Esophagus (tissue), 2 donors: ENCODE measurements around the gene TRIM32. TPM values are rescaled to one million over a fixed set of nuclear protein-coding genes. Genes with fewer than 3 reads are reported as not detected.

Experiments
- H3K27ac ChIP-seq, 2 donors: one replicate each; pipeline ENCODE4 v1.5.1; 2013; ENCODE audit warnings: low read depth in 2 of 2, mild to moderate bottlenecking in 2 of 2, inconsistent platforms in 1 of 2, low read length in 1 of 2, moderate library complexity in 1 of 2
- H3K27me3 ChIP-seq, 2 donors: one replicate each; pipeline ENCODE4 v1.6.1; 2013; ENCODE audit warnings: low read length in 2 of 2, control low read depth in 1 of 2, mild to moderate bottlenecking in 1 of 2; ENCODE audit not compliant: insufficient read depth in 2 of 2, control insufficient read depth in 1 of 2
- H3K36me3 ChIP-seq, 2 donors: one replicate each; pipeline ENCODE4 v1.6.1; 2013; ENCODE audit warnings: low read length in 1 of 2; ENCODE audit not compliant: control insufficient read depth in 2 of 2, insufficient read depth in 2 of 2
- H3K4me1 ChIP-seq, 2 donors: one replicate each; pipeline ENCODE4 v1.6.1; 2013; ENCODE audit warnings: low read length in 1 of 2; ENCODE audit not compliant: control insufficient read depth in 2 of 2, insufficient read depth in 2 of 2
- H3K4me3 ChIP-seq, 2 donors: one replicate each; pipeline ENCODE4 v1.5.1; 2013; ENCODE audit warnings: low read length in 2 of 2, mild to moderate bottlenecking in 2 of 2, low read depth in 1 of 2, moderate library complexity in 1 of 2
- H3K9me3 ChIP-seq, 2 donors: one replicate each; pipeline ENCODE4 v1.6.1; 2013; ENCODE audit warnings: mild to moderate bottlenecking in 2 of 2, low read depth in 1 of 2, low read length in 1 of 2, moderate library complexity in 1 of 2; ENCODE audit not compliant: control insufficient read depth in 2 of 2, insufficient read depth in 1 of 2
- WGBS, 2 donors: extraction: QIAGEN DNeasy Blood & Tissue Kit; methylation state at CpG; one replicate each; pipeline ENCODE4 v1.1.7; 2013; 5-methylcytosine and 5-hydroxymethylcytosine counted together
- polyA plus RNA-seq, 2 donors: library from polyadenylated mRNA; stranded (reverse); fragments of 200-250 nt; gene quantifications; one replicate each; pipeline ENCODE4 v1.2.3, GENCODE V29; 2013
- donor health status: healthy with polysubstance abuse.
- donor health status: Bipolar disorder and iron deficiency.

Gene TRIM32
- polyA plus RNA-seq = 1 to 10 TPM; 2.6 to 4.1 TPM

- Histone ChIP-seq H3K36me3 (no peaks in the 10 kb centered on the region), H3K9me3 (no peaks in the 10 kb centered on the region), H3K4me3 (peak within 1 kb of the TSS; percentile 56 to 72), H3K27ac (peak within 1 kb of the TSS; percentile 59 to 82), H3K4me1 (peaks cover 0 to 2% of the 10 kb centered on the region in 2 donors), H3K27me3 (no peaks in the 10 kb centered on the region)
- WGBS, 2 donors = 0 to 1% methylated on average over 41 to 54 of the region's 54 CpGs
Observed at GRCh38 chr9:116687074-116687753, at the start of gene TRIM32. TRIM32 (plus strand) TSS chr9:116687305; CDS start chr9:116697743, 10,438 bp downstream.

- H3K27me3 ChIP-seq = no peaks in the 10 kb centered on the region
- H3K4me3 ChIP-seq = no peak overlapping the region
- peaks cover 0 to 2% of the 10 kb centered on the region in 2 donors for H3K9me3 ChIP-seq
- H3K4me1 ChIP-seq = peaks cover 0 to 2% of the 10 kb centered on the region in 2 donors
- H3K36me3 ChIP-seq = peaks cover 0 to 2% of the 10 kb centered on the region in 2 donors
- H3K27ac ChIP-seq = no peak overlapping the region
Observed at GRCh38 chr9:116639251-116639741, 47.8 kb upstream of the TRIM32 start.

GRCh38 chr9:116641292-116642059 lies 45.6 kb upstream of the TRIM32 start:
- Histone ChIP-seq H3K4me3 (no peak overlapping the region), H3K4me1 (peaks cover 0 to 2% of the 10 kb centered on the region in 2 donors), H3K27me3 (no peaks in the 10 kb centered on the region), H3K27ac (no peak overlapping the region), H3K36me3 (peaks cover 0 to 2% of the 10 kb centered on the region in 2 donors), H3K9me3 (peaks cover 0 to 2% of the 10 kb centered on the region in 2 donors)
- WGBS, 2 donors = 34 to 44% methylated on average over 2 of the region's 2 CpGs

- 94% methylated on average over 1 of the region's 1 CpG for WGBS, 2 donors
Observed at GRCh38 chr9:116643691-116644090, 43.4 kb upstream of the TRIM32 start.

GRCh38 chr9:116644091-116644688 lies 42.9 kb upstream of the TRIM32 start:
- WGBS, 2 donors = 75 to 86% methylated on average over 2 of the region's 2 CpGs
- no peak overlapping the region for H3K27ac ChIP-seq

More at GRCh38 chr9:116643691-116644090, 43.4 kb upstream of the TRIM32 start:
- peaks cover 0 to 2% of the 10 kb centered on the region in 2 donors for H3K4me1 ChIP-seq
- no peaks in the 10 kb centered on the region for H3K9me3 ChIP-seq
- no peaks in the 10 kb centered on the region for H3K27me3 ChIP-seq
- H3K27ac ChIP-seq = no peak overlapping the region
- H3K36me3 ChIP-seq = peaks cover 0 to 2% of the 10 kb centered on the region in 2 donors
- no peak overlapping the region for H3K4me3 ChIP-seq

GRCh38 chr9:116646661-116647514 lies 40.2 kb upstream of the TRIM32 start:
- H3K27me3 ChIP-seq = no peaks in the 10 kb centered on the region
- no peaks in the 10 kb centered on the region for H3K36me3 ChIP-seq
- peaks cover 0 to 2% of the 10 kb centered on the region in 2 donors for H3K4me1 ChIP-seq
- 71 to 73% methylated on average over 5 of the region's 5 CpGs for WGBS, 2 donors
- no peak overlapping the region for H3K4me3 ChIP-seq
- H3K9me3 ChIP-seq = no peaks in the 10 kb centered on the region
- H3K27ac ChIP-seq = no peak overlapping the region

More at GRCh38 chr9:116644091-116644688, 42.9 kb upstream of the TRIM32 start:
- H3K4me3 ChIP-seq = no peak overlapping the region
- H3K4me1 ChIP-seq = peaks cover 0 to 2% of the 10 kb centered on the region in 2 donors
- H3K27me3 ChIP-seq = no peaks in the 10 kb centered on the region
- H3K9me3 ChIP-seq = no peaks in the 10 kb centered on the region
- H3K36me3 ChIP-seq = peaks cover 0 to 2% of the 10 kb centered on the region in 2 donors

GRCh38 chr9:116647515-116647809 lies 39.6 kb upstream of the TRIM32 start:
- Histone ChIP-seq H3K9me3 (no peaks in the 10 kb centered on the region), H3K27me3 (no peaks in the 10 kb centered on the region), H3K4me1 (peaks cover 0 to 2% of the 10 kb centered on the region in 2 donors), H3K4me3 (no peak overlapping the region), H3K27ac (no peak overlapping the region), H3K36me3 (no peaks in the 10 kb centered on the region)
- WGBS, 2 donors = 73 to 78% methylated on average over 4 of the region's 4 CpGs

GRCh38 chr9:116653348-116654058 lies 33.6 kb upstream of the TRIM32 start:
- Histone ChIP-seq H3K4me3 (no peak overlapping the region), H3K27me3 (no peaks in the 10 kb centered on the region), H3K4me1 (no peaks in the 10 kb centered on the region), H3K27ac (no peak overlapping the region), H3K36me3 (no peaks in the 10 kb centered on the region), H3K9me3 (no peaks in the 10 kb centered on the region)
- WGBS, 2 donors = 40 to 68% methylated on average over 7 of the region's 7 CpGs
